ENCODE data around the gene ARSG.

DNA sequence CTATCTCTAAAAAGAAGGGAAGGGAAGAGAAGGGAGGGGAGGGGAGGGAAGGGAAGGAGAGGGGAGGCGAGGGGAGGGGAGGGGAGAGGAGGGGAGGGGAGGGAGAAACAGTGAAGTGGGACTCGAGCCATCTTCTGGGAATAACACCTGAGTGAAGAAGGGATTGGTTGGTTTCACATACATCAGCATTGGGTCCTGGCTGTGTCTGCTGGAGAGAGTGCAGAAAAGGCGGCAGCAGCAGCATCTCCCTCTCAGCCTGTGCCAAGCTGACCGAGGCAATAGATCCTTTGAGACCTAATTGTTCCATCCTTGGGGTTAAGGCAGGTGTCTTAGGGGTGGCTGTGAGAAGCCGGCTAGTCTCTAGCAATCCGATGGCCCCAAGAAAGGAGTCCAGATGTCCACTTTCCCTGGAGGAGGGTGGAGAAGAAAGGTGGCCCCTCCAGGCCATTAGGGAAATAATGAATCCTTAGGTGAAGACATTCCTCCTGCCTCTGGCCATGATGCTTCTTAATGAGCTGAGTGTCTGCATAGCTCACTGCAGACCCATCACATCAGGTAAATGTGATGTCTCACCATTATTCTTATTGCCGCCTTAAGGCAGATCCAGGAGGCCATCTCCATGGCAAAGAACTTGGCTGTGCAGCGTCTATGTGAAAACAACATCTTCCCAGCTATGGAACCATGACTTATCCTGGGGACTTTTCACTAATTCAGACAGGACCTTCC lies 94.4 kb downstream of the ARSG start:
- no peak for TF ChIP-seq CTCF (conservative IDR thresholded peaks at IDR 0.05)
- TF ChIP-seq ZFX (IDR thresholded peaks at IDR 0.05) = no peak

Data from C4-2B (cell line).